GM18909 (cell line): ENCODE measurements around the gene AGAP1.

ENCODE experiments used
- ATAC-seq: cut with Tn5 transposase; IDR thresholded peaks from one replicate; pipeline ENCODE4 v1.9.1; 2021; ENCODE audit warnings: mild to moderate bottlenecking; ENCODE audit not compliant: unreplicated experiment, poor library complexity

The AGAP1 gene

DNA sequence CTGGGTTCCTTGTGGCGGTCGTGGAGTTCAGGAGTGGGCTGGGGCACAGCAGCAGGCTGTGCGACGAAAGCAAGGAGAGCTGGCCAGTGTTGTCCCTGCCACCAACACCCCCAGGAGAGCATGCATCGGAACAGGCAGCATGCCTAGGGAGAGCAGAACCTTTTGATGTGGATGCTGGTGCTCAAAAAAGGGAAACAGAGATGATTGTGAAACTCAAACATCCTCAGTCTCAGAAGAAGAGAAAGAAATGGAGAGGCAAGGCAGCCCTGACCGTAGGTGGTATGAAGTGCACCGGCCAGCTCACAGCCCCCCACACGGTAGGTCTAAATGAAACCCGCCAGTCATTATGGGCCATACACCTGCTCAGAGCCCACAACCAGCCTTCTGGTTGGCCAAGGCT lies 420.9 kb downstream of the AGAP1 start:
- ATAC-seq, result no peak

- ATAC-seq, result no peak
Observed at GRCh38 chr2:235917506-235917905, 423.7 kb downstream of the AGAP1 start.

DNA sequence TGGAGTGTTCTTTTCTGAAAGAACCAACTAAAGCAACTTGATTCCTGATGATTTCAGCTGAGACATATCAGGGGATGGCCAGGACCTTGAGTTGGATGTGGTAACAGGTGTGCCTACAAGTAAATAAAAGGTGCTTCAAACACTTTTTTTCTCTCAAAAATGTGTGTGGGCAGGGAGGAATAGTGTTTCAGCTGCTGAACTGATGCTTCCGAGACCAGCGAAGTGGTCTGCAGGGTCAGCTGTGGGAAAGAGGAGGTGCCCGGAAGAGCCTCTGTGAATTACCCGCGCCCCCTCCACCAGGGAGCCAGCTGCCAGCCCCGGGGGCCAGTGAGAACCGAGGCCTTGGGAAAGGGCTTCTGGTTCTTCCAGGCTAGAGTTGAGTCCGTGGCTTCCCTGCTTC lies 425.0 kb downstream of the AGAP1 start:
- ATAC-seq, result no peak

- ATAC-seq, result no peak
Observed at GRCh38 chr2:235920216-235920865, 426.5 kb downstream of the AGAP1 start.

- no peak for ATAC-seq
Observed at GRCh38 chr2:235921508-235922191, 427.8 kb downstream of the AGAP1 start.

DNA sequence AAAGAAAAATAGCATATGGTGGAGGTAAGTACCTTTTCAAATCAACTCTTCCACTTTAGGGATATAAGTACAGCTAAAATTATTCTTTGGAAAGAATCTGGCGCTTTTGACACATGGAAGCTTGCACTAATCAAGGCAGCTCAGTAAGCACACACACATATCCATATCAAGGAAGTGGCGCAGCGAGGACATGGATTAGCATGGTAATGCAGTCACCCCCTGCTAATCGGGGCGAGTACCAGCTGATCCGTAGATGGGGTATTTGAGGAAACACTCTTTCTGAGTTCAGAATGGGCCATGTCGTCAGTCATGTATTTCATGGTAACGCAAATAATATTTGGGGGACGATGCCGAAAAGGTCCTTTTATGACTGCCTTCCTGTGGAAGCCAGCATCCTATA lies 429.0 kb downstream of the AGAP1 start:
- no peak for ATAC-seq

- no peak for ATAC-seq
Observed at GRCh38 chr2:235923859-235924674, 430.2 kb downstream of the AGAP1 start.

DNA sequence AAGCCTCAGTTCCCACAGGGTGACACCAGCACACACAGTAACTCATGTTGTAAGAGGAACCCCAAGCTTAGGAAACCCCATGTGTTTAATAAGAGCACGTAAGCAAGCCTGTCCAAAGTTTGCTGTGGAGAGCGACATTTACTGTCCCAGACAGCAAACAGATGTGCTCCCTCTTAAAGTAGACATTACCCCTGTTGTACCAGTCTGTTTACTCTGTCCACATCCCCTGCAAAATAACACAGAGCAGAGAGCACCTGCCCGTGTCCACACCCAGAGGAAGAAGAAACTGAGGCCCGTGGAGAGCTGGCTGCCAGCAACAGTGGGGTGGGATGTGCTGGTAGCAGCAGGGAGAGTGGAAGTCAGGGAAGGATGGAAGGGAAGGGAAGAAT lies 430.8 kb downstream of the AGAP1 start:
- ATAC-seq, result no peak

- no peak for ATAC-seq
Observed at GRCh38 chr2:235925250-235925919, 431.5 kb downstream of the AGAP1 start.

- no peak for ATAC-seq
Observed at GRCh38 chr2:235926229-235926628, 432.4 kb downstream of the AGAP1 start.

- ATAC-seq, result no peak
Observed at GRCh38 chr2:235928751-235929370, 435.0 kb downstream of the AGAP1 start.

GRCh38 chr2:235930701-235931100 lies 436.9 kb downstream of the AGAP1 start:
- no peak for ATAC-seq

DNA sequence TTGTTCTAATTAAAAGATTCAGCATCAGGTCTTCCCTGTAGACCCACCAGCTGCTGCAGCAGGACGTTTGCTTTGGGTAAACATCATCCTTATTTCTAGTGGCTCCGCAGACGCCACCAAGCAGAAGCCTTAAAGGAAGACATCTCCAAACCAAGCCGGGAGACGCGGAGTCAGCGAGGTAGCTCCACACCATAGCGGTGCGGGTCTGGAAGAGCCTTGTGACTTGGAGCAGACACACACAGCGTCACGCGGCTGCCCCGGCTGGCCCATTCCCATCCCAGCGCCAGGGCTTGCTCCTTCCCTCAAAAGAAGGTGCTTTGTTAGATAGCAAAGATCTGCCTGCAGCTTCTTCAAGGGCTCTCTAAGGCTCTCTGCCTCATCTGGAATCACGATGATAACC lies 437.8 kb downstream of the AGAP1 start:
- ATAC-seq, result no peak

DNA sequence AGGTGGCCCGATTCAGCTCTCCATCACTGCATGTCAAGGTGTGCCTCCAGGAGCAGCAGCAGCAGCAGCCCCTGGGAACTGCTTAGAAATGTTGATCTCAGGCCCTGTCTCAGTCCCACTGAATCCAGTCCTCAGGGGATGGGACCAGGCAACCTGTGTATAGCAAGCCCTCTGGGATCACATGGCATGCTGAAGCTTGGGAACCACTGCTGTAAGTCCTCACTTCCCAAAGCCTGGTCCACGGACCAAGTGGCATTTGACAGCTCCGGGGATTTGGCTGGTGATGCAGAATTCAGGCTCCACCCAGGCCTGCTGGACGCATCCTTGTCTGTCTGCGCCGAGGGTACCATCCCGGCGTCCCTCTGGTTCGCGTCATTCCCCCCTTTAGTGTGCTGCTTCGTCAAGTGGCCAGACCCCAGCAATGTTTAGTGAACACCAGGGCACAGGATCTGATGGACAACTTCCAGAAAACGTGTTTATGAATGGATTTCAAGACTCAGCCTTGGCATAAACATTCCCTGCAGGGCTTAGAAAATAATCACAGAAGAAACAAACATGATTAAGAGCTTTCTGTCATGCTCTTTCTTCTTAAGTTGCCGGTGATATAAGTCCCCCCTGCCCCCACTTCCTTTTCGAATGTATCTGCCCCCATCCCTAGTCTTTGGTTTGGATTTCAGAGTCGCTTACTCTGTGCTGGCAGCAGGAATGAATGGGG lies 440.4 kb downstream of the AGAP1 start:
- ATAC-seq, result no peak

- no peak for ATAC-seq
Observed at GRCh38 chr2:235934774-235935484, 441.1 kb downstream of the AGAP1 start.

- ATAC-seq, result no peak
Observed at GRCh38 chr2:235935773-235936172, 441.9 kb downstream of the AGAP1 start.

DNA sequence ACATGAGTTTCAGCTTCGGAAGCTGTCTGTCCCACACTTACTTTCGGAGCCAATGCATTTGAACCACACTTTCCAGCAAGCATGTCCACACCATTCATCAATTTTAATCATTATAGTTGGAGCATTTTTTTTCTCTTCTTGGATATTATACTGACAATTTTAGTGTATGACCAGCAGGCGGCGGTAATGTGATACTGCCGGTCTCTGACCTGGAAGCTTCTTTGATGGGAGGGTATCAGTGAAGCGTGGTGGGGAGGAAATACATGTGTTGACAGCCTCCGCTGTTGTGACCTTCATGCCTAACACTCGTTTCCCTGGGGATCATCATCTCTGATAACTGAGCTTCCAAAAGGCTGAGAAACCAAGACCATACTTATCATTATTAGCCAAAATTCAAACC lies 442.6 kb downstream of the AGAP1 start:
- no peak for ATAC-seq

- ATAC-seq, result no peak
Observed at GRCh38 chr2:235937087-235937486, 443.2 kb downstream of the AGAP1 start.

DNA sequence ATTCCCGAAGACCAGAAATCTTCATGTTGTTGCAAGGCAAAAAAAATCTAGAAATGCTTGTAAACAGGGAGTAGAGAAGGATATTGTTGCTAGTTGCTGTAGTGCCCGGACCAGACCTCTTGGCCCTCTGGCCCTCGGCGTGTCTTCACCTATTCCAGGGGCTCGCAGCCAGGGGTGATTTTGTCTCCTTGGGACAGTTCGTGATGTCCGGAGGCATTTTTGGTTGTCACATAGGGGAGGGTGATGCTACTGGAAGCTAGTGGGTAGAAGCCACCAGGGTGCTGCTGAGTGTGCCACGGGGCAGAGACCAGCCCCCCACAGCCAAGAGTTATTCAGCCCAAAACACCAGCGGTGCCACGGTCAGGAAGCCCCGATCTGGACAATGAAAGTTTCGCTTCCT lies 443.7 kb downstream of the AGAP1 start:
- no peak for ATAC-seq
